Neural cell (in vitro differentiated cells): ENCODE measurements around the gene UMODL1. TPM values are rescaled to one million over a fixed set of nuclear protein-coding genes. Genes with fewer than 3 reads are reported as not detected.

ENCODE experiments used
- H2AFZ ChIP-seq: fragments of 200-600, 300-800 bp; sonication (generic), shearing (Covaris generic); 2 replicates; pipeline ENCODE4 v1.6.0; 2014; ENCODE audit warnings: low read depth, mild to moderate bottlenecking, antibody characterized with exemption, low read length, moderate library complexity
- H3F3A ChIP-seq: fragments of 200-600 bp; shearing (Covaris generic); 2 replicates; pipeline ENCODE4 v1.6.1; 2016; ENCODE audit warnings: mild to moderate bottlenecking, moderate library complexity, mixed read lengths, antibody characterized with exemption, low read length; ENCODE audit not compliant: insufficient read depth, poor library complexity, severe bottlenecking
- H3K27ac ChIP-seq: fragments of 200-600, 300-800 bp; sonication (generic), shearing (Covaris generic); 2 replicates; pipeline ENCODE4 v1.5.1; 2014; ENCODE audit warnings: mild to moderate bottlenecking, low read length, moderate library complexity
- H3K27me3 ChIP-seq: fragments of 300-800, 200-600 bp; sonication (generic), shearing (Covaris generic); 2 replicates; pipeline ENCODE4 v1.6.0; 2014; ENCODE audit warnings: mild to moderate bottlenecking, low read depth, low read length, moderate library complexity; ENCODE audit not compliant: insufficient read depth
- H3K36me3 ChIP-seq: fragments of 300-800, 200-600 bp; sonication (generic), shearing (Covaris generic); 2 replicates; pipeline ENCODE4 v1.5.1; 2014; ENCODE audit warnings: mild to moderate bottlenecking, antibody characterized with exemption, low read length, moderate library complexity; ENCODE audit not compliant: insufficient read depth
- H3K4me2 ChIP-seq: fragments of 300-800, 200-600 bp; sonication (generic), shearing (Covaris generic); 2 replicates; pipeline ENCODE4 v1.6.0; 2014; ENCODE audit warnings: mild to moderate bottlenecking, low read length
- H3K4me3 ChIP-seq: fragments of 300-800, 200-600 bp; sonication (generic), shearing (Covaris generic); 2 replicates; pipeline ENCODE4 v1.5.1; 2014; ENCODE audit warnings: mild to moderate bottlenecking, low read length, moderate library complexity
- H3K79me2 ChIP-seq: fragments of 200-600 bp; shearing (Covaris generic); replicated peaks from 2 replicates; pipeline ENCODE4 v1.6.0; 2014; ENCODE audit warnings: mild to moderate bottlenecking, low read length, moderate library complexity; ENCODE audit not compliant: insufficient read depth
- H3K9ac ChIP-seq: fragments of 300-800, 200-600 bp; sonication (generic), shearing (Covaris generic); 2 replicates; pipeline ENCODE4 v1.6.1; 2016; ENCODE audit warnings: mild to moderate bottlenecking, low read length, mixed read lengths
- H3K9me2 ChIP-seq: fragments of 200-600 bp; shearing (Covaris generic); 2 replicates; pipeline ENCODE4 v1.6.1; 2016; ENCODE audit warnings: mild to moderate bottlenecking, low read length, mixed read lengths; ENCODE audit not compliant: insufficient read depth
- H3K9me3 ChIP-seq: fragments of 200-600, 300-800 bp; sonication (generic), shearing (Covaris generic); 2 replicates; pipeline ENCODE4 v1.6.1; 2016; ENCODE audit warnings: mild to moderate bottlenecking, mixed run types, low read length, moderate library complexity, mixed read lengths
- H4K20me1 ChIP-seq: fragments of 200-600 bp; shearing (Covaris generic); 2 replicates; pipeline ENCODE4 v1.6.1; 2016; ENCODE audit warnings: mild to moderate bottlenecking, mixed run types; ENCODE audit not compliant: insufficient read depth
- CTCF ChIP-seq: fragments of 450-650 bp; IDR thresholded peaks from 2 replicates; pipeline ENCODE4 v1.5.1; 2014; ENCODE audit warnings: antibody characterized with exemption, mild to moderate bottlenecking, moderate library complexity; ENCODE audit not compliant: poor library complexity, severe bottlenecking
- EP300 ChIP-seq: fragments of 450-650 bp; conservative IDR thresholded peaks from 2 replicates; pipeline ENCODE4 v1.6.1; 2014; ENCODE audit warnings: antibody characterized with exemption, mild to moderate bottlenecking, moderate library complexity; ENCODE audit not compliant: poor library complexity, severe bottlenecking
- EZH2 ChIP-seq: fragments of 200-600, 300-800 bp; shearing (Covaris generic), sonication (generic); IDR thresholded peaks from 2 replicates; pipeline ENCODE4 v1.6.1; 2014; ENCODE audit warnings: antibody characterized with exemption, low read length, borderline replicate concordance, mild to moderate bottlenecking; ENCODE audit not compliant: insufficient read depth, poor library complexity, severe bottlenecking
- MXI1 ChIP-seq: fragments of 450-650 bp; conservative IDR thresholded peaks from 2 replicates; pipeline ENCODE4 v1.6.1; 2014; ENCODE audit warnings: antibody characterized with exemption, mild to moderate bottlenecking; ENCODE audit not compliant: poor library complexity, severe bottlenecking
- POLR2AphosphoS5 ChIP-seq: IDR thresholded peaks from 2 replicates; pipeline ENCODE4 v1.6.1; 2012
- RAD21 ChIP-seq: fragments of 450-650 bp; conservative IDR thresholded peaks from 2 replicates; pipeline ENCODE4 v1.6.1; 2014; ENCODE audit warnings: antibody characterized with exemption, mild to moderate bottlenecking, moderate library complexity
- SMC3 ChIP-seq: fragments of 450-650 bp; conservative IDR thresholded peaks from 2 replicates; pipeline ENCODE4 v1.6.1; 2014; ENCODE audit warnings: antibody characterized with exemption, mild to moderate bottlenecking, moderate library complexity; ENCODE audit not compliant: poor library complexity
- TAF1 ChIP-seq: IDR thresholded peaks from 2 replicates; pipeline ENCODE4 v1.6.1; 2012; ENCODE audit warnings: low read depth
- polyA plus RNA-seq: library from polyadenylated mRNA; depleted of rRNA; stranded (reverse); fragments of >200 nt; gene quantifications from 2 replicates; pipeline ENCODE4 v1.2.3, GENCODE V29; 2014
- TF ChIP-seq, protein P1 (sequence below): IDR thresholded peaks from 2 replicates; pipeline ENCODE4 v1.6.1; 2012; ENCODE audit warnings: borderline replicate concordance

Gene UMODL1
- polyA plus RNA-seq, 1 donor from 2014 or later = 0.11 TPM

DNA sequence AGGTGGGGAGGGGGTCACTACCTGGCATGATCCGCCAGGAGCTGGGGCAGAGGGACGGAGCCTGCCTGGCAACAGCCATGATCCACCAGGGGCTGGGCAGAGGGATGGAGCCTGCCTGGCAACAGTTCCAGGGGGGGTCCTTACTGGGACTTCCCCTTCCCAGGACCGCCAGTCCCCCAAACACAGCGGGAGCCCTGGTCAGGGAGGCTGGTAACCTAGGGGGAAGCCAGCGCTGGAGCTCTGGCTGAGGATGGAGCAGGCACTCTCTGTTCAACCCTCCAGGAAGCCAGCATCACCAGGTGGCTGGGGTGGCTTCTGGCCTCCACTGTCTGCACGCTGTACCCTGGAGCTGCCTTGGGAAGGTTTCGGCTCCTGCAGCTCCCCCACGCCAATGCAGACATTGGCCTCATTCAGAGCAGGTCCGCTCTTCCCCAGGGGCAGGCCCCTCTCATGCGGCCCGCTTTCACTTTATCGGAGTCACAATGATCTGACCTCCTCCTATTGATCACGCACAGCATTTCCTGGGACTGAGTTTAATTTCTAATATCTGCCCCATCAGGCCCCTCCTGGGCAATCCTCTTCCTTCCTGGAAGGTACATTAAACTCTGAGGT, 79.5 kb downstream of the UMODL1 start:
- no peaks in the 10 kb centered on the region for H3K27me3 ChIP-seq
- H3F3A ChIP-seq = no peaks in the 10 kb centered on the region
- H3K9ac ChIP-seq = no peak overlapping the region
- no peaks in the 10 kb centered on the region for H3K36me3 ChIP-seq
- H3K9me3 ChIP-seq = no peaks in the 10 kb centered on the region
- H3K79me2 ChIP-seq = no peaks in the 10 kb centered on the region
- H3K9me2 ChIP-seq = no peaks in the 10 kb centered on the region
- H4K20me1 ChIP-seq = no peaks in the 10 kb centered on the region
- H2AFZ ChIP-seq = no peak overlapping the region
- no peak for TF ChIP-seq MXI1
- no peak for TF ChIP-seq POLR2AphosphoS5
- TF ChIP-seq CTCF = no peak
- TF ChIP-seq RAD21 = no peak
- TF ChIP-seq EP300 = no peak
- TF ChIP-seq EZH2 = no peak
- H3K4me2 ChIP-seq = no peak overlapping the region
- H3K27ac ChIP-seq = no peak overlapping the region
- no peak overlapping the region for H3K4me3 ChIP-seq

GRCh38 chr21:42151148-42151947, 80.2 kb downstream of the UMODL1 start:
- no peak for TF ChIP-seq TAF1
- TF ChIP-seq SMC3 = no peak
- TF ChIP-seq CTCF = no peak
- TF ChIP-seq MXI1 = no peak
- no peak for TF ChIP-seq RAD21
- no peak for TF ChIP-seq EZH2
- no peak for TF ChIP-seq EP300
- TF ChIP-seq, protein P1, sequence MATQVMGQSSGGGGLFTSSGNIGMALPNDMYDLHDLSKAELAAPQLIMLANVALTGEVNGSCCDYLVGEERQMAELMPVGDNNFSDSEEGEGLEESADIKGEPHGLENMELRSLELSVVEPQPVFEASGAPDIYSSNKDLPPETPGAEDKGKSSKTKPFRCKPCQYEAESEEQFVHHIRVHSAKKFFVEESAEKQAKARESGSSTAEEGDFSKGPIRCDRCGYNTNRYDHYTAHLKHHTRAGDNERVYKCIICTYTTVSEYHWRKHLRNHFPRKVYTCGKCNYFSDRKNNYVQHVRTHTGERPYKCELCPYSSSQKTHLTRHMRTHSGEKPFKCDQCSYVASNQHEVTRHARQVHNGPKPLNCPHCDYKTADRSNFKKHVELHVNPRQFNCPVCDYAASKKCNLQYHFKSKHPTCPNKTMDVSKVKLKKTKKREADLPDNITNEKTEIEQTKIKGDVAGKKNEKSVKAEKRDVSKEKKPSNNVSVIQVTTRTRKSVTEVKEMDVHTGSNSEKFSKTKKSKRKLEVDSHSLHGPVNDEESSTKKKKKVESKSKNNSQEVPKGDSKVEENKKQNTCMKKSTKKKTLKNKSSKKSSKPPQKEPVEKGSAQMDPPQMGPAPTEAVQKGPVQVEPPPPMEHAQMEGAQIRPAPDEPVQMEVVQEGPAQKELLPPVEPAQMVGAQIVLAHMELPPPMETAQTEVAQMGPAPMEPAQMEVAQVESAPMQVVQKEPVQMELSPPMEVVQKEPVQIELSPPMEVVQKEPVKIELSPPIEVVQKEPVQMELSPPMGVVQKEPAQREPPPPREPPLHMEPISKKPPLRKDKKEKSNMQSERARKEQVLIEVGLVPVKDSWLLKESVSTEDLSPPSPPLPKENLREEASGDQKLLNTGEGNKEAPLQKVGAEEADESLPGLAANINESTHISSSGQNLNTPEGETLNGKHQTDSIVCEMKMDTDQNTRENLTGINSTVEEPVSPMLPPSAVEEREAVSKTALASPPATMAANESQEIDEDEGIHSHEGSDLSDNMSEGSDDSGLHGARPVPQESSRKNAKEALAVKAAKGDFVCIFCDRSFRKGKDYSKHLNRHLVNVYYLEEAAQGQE = no peak
- no peak for TF ChIP-seq POLR2AphosphoS5
- Histone ChIP-seq H3K9me3 (no peaks in the 10 kb centered on the region), H3K27ac (no peak overlapping the region), H3K9me2 (no peaks in the 10 kb centered on the region), H2AFZ (no peak overlapping the region), H3K36me3 (no peaks in the 10 kb centered on the region), H3K4me2 (no peak overlapping the region), H3K9ac (no peak overlapping the region), H3K27me3 (no peaks in the 10 kb centered on the region), H3K79me2 (no peaks in the 10 kb centered on the region), H3K4me3 (no peak overlapping the region), H4K20me1 (no peaks in the 10 kb centered on the region), H3F3A (no peaks in the 10 kb centered on the region)
